Lung microvascular endothelial cell (primary cell): ENCODE data around the gene GFOD1. TPM values are rescaled to one million over a fixed set of nuclear protein-coding genes. Genes with fewer than 3 reads are reported as not detected.
"Not testable (repeated sequence)": the region's sequence is repeated elsewhere in the genome, so short reads cannot be mapped to it uniquely, and the experiment has no call there.

Experiments
- DNase-seq, 2 donors: peaks; one replicate each; pipeline versions ENCODE4 v3.0.0 to v3.0.0-alpha.2; 2010; ENCODE audit warnings: low read depth in 2 of 2
- total RNA-seq: library from RNA; depleted of rRNA; stranded (reverse); fragments of >200 nt; gene quantifications from 2 replicates; pipeline ENCODE4 v1.2.1, GENCODE V29; 2014

Gene GFOD1
- total RNA-seq, 1 donor from 2014 or later, result 14.1 TPM

DNA sequence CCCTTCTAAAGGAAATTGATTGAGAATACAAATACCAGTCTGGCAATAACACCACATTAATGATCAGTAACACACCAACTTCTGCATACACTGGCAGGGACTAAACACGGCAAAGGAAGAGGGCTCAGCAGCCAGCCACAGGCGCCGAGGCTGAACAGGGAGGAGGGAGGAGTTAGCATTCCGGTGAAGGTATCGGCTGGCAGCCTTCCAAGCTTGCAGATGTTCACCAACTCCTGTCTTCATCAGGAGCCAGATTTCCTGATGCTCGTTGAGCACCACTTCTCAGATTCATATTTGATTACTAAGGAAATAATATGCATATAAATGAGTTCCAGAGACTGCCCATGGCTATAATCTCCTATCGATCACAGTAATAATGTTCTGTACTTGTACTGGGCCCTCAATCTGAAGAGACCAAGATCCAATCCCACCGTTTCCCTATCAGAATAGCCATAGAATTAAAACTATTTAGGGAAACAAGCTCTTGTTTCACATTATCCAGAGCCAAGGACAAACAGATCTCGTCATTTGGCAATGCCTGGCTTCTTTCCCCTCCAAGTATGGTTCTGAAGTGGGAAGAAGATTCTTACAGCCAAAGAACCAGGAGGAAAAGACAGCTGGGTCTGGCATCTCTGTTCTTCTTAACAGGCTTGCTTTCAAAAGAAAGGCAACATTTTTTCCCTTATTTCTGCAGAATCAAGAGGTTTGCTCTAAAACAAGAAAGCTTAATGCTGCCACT is 42.2 kb downstream of the GFOD1 start:
- peak; percentile 48 to 77 for DNase-seq

DNA sequence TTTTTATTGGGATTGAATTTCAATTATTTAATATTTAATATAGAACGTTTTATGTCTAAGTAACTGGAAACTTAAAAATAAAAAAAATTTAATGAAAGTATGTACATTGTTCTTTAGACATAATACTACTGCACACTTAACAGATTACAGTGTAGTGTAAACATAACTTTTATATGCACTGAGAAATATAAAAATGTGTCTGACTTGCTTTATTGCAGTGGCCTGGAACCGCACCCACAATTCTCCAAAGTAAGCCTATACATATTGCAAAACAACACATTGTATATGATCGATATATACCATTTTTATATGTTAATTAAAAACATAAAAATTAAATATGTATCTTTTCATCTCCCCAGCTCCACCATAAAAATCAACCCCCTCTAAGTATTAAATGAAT is 42.8 kb downstream of the GFOD1 start:
- DNase-seq, result no peak

DNA sequence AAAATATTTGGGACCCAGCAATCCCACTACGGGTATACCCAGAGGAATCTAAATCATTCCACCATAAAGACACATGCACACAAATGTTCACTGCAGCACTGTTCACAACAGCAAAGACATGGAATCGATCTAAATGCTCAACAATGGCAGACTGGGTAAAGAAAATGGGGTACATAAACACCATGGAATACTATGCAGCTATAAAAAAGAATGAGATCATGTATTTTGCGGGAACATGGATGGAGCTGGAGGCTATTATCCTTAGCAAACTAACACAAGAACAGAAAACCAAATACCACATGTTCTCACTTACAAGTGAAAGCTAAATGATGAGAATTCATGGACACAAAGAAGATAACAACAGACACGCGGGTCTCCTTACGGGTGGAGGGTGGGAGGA is 43.4 kb downstream of the GFOD1 start:
- not testable (repeated sequence) for DNase-seq

DNA sequence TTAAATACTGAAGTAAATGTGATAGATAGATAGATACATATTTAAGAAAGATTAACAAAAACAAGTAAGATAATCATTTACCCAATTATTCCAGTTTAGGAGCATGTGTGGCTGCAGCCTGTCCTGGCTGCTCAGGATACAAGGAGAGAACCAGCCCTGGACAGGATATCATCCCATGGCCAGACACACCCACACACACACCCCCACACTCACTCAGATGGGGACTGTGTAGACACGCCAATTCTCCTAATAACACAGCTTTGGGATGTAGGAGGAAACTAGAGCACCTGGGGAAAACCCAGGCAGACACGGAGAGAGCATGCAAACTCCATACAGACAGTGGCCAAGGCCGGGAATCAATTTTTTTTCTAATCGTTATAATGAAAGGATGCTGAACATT is 45.6 kb downstream of the GFOD1 start:
- no peak for DNase-seq

DNA sequence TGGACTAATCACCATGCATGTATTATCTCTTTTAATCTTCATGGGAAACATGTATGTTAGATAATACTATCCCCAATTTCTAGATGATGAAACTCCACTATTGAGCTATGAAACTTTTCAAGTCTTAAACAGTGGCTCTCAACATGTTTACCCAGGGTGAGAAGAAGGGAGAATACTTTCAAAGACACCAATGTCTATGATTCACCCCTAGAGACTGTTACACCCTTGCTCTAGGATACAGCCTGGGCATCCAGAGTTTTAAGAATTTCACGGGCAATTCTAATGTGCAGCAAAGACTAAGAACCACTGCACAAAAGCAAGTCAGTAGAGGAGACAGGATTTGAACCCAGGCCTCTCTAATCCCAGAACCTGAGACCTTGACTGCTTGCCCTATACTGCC is 47.8 kb downstream of the GFOD1 start:
- no peak for DNase-seq

DNA sequence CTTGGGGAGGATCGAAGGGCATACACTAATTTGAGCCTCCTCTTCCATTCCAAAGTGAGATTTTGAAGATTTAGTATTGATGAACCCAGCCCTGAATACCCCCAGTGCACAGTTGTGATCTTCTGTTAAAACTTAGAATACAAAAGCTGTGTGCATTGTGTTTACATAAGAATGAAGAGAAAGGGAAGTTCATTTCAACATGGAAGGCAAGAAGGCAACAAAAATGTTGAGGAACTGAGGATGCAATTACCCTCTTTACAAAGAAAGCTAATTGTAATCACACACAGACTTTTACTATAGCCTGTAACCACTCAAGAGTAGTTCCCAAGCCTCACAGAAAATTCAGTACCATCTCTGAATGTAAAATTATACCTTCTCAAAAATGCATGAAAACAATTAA is 49.3 kb downstream of the GFOD1 start:
- no peak for DNase-seq

DNA sequence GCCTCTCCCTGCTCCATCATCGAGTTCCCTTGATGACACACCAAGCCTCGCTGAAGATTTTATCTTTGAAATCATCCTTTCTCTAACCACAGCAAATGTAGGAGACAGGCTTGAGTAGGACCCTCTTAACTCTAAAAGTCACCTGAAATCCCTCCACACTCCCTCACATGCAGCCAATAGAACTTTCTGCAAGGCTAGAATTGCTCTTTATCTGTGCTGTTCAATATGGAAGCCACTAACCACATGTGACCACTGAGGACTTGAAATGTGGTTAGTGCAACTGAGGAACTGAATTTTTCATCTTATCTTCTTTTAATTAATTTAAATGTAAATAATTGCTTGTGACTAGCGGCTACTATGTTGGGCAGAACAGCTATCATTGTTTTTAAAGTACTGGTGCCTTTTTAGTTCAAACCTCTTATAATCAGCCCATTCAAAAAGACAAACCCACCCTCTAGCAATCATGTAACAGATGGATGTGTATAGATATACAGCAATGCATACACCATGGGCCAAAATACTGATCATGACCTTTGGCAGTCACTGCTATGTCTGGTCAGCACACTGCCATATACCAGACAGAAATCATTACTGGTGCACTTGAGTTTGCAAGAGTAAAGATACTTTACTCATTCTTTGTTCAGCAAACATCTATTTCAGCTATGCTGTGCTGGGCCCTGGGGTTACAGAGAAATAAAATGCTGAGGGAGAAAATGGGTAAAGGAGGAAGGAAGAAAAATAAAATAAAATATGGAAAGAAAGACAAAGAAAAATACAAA is 50.0 kb downstream of the GFOD1 start:
- no peak for DNase-seq

DNA sequence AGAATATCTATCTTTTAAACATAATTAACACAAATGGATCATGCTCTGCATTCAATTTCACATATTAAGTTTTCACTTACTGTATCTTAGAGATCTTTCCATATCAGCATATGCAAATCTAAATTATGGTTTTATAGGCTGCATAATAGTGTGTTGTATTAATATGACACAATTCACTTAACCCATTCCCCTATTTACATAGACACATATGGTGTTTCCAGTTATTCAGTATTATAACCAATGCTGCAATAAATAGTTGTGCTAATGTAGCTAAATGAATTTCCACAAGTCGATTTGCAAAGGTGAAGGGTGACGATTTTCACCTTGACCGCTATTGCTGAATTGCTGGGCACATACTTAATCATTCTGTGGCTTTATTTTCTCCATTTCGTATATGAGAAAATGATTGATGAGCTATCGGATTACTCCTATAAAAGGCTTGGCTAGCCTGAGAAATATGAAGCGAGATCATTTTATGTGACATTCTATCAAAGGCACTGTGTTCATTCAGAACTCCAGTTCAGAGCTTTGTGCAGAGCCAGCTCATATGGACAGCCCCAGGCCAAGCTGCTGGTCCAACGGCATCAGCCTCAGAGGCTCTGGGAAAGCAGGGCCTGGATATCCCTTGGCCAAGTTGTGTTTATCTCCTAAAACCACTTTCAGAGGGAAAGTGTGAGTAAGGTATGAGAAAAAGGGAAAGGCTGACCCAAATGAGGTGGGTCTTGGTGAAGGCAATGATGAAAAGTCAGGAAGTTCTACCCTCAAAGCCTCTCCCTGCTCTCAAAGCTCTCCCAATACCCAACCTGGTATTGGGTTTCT is 50.8 kb downstream of the GFOD1 start:
- no peak for DNase-seq

DNA sequence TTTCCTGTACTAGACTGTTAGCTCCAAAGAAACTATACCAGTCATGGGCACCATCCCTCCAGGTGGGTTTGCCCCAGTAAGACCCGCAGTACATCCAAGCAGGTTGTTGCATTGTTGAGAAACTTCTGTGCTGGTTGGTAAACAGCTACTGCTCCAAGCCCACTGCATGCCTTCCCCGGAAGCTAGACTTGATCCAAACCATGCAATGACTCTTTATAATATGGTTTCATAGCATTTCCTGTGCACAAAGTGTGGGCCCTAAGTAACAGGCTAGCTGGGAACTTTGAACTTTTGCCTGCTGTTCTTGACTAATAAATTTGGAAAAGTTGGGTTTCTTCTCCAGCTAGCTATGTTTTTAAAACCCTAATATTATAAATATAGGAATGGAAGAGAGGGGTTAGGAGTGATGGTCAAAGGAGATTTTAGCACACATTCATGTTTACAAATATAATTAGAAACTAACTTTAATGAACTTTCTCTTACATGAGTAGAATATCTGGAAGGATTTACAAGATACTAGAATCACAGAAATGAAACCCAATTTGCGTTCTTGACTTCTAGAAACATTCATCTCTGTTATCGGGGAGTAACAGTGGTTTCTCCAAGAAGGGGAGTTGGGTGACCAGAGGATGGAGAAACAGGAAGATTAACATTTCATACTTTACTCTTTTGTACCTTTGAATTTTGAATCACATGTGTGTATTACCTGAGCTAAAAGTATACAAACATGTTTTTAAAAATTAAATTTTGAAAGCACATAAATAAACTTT is 51.7 kb downstream of the GFOD1 start:
- no peak for DNase-seq

DNA sequence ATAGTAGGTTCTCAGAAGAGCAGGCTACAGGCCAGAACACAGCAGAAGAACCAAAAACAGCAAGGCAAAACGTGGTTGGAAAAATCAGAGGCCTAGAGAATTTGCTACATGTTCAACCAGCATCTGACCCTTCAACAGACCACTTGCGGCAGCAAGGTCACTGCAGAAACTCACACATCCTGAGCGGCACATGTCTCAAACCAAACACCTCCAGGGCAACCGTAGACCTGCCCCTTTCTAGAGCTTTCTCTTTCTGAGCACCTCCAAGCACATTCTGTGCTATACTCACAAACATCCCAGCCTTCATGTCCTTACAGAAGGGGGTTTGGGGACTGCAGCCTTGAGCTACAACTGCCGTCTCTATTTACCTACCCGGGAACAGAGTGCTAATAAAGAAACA is 52.6 kb downstream of the GFOD1 start:
- no peak for DNase-seq

DNA sequence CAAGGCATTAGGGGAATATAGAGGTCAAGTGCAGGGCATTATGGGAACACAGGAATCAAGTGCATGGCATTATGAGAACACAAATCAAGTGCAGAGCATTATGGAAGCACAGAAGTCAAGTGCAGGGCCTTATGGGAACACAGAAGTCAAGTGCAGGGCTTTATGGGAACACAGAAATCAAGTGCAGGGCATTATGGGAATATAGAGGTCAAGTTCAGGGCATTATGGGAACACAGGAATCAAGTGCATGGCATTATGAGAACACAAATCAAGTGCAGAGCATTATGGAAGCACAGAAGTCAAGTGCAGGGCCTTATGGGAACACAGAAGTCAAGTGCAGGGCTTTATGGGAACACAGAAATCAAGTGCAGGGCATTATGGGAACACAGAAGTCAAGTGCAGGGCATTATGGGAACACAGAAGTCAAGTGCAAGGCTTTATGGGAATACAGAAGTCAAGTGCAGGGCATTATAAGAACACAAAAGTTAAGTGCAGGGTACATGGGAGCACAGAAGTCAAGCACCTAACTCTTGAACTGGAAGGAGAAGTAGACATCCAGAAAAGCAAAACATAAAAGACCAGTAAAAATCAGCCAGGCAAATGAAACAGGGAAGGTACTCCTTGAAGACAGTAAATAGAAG is 53.1 kb downstream of the GFOD1 start:
- DNase-seq, result not testable (repeated sequence)

DNA sequence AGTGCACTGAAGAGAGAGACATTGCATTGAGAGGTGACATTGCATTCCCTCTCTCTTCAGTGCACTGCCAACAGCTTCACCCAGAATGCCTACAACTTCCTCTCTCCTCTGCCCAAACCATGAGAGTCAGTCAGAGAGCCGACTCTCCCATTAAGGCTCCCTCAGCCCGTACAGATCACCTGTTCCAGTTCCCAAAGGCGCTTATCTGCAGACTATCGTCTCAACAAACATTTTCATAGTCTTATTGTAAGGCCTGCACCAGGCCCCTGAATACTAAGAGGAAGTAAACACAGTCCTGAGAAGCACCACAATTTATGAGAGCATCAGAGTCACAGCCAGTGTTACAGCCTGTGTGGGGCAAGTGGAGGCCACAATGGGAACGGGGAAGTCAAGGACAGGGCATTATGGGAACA is 53.7 kb downstream of the GFOD1 start:
- DNase-seq, result no peak

DNA sequence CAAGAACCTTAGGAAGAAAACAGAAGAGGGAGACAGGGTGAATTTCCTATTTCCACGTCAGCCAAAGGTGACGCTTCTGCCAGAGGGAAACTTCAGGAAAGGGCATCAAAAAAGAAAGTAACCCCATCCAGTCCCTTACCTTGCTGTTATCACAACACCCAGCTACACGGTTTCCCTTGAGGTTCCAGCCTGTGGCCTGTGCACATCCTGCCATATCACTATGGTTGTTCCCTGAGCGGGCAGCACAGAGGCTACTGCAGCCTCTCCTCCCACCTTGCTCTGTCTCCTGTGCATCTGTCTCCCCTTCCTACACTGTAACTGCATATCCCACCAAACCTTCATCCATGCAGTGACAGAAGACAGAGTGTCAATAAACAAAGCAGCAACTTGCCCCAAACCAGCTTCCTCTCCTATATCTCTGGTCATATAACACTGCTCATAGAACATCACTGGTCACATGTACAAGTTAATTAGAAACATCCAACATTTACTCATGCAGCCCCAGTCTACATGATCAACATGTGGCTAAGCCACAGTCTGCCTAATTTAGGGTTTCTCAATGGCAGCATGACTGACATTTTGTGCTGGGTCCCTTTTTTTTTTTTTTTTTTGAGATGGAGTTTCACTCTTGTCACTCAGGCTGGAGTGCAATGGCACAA is 54.7 kb downstream of the GFOD1 start:
- no peak for DNase-seq

DNA sequence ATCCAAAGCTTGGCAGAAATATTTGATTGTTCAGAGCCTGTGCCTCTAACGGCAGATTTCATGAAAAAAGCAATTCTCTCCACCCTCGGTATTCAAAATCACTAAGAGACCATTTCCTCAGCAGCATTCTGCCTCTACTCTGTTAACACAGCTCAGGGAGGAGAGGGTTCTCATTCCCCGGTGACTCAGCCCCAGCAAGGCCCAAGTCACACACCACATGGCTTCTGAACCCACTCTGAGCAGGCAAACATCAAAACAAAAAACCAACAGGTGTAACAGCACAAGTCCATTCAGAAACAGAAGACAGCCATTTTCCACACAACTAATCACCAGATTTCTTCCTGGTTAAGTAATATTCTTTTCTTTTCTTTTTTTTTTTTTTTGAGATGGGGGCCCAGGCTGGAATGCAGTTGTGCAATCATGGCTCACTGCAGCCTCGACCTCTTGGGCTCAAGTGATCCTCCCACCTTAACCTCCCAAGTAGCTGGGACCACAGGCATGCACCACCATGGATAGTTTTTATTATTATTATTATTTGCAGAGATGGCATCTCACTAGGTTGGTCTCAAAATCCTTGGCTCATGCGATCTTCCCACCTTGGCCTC is 55.4 kb downstream of the GFOD1 start:
- peak in 1 of 2 donors; percentile 75 for DNase-seq

DNA sequence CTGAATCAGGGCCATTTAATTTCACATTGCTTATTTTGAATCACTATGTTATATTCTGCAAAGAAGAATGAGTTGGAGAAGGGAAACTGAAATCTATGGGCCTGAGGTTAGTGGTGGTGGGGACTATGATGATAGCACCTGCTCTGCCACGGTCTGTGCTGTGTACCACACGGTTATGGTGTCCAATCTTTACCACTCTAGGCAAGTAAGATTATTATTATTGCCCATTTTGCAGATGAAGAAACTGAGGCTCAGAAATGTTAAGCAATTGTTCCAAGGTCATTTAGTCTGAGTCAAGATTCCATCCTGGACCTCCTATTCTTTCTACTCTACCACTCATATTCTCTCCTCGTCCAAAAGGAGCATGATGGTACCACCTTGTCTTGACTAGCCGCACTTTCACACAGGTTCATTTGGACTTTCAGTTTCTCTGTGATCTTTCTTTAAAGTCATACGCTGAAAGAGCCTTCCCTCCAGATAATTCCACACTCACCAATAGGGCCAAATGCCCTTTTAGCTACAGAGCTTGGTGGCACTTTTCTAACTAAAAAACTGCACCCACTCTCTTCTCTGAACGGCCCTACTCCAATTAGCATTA is 56.2 kb downstream of the GFOD1 start:
- DNase-seq, result no peak

DNA sequence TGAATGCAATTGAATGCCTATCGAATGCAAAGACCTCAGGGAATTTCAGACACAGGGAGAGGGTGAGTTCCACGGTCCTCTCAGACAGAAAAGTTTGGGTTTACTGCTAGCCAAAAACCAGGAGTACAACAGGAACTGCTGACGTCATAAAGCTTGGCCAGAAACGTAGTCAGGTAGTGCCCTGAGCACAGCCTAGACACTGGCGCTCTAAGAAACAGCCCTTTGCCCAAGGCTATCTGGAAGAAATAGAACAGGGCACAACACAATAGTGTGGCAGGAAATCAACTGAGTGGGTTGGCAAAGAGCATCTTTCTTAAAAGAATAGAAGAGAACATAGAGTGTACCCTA is 58.0 kb downstream of the GFOD1 start:
- no peak for DNase-seq

DNA sequence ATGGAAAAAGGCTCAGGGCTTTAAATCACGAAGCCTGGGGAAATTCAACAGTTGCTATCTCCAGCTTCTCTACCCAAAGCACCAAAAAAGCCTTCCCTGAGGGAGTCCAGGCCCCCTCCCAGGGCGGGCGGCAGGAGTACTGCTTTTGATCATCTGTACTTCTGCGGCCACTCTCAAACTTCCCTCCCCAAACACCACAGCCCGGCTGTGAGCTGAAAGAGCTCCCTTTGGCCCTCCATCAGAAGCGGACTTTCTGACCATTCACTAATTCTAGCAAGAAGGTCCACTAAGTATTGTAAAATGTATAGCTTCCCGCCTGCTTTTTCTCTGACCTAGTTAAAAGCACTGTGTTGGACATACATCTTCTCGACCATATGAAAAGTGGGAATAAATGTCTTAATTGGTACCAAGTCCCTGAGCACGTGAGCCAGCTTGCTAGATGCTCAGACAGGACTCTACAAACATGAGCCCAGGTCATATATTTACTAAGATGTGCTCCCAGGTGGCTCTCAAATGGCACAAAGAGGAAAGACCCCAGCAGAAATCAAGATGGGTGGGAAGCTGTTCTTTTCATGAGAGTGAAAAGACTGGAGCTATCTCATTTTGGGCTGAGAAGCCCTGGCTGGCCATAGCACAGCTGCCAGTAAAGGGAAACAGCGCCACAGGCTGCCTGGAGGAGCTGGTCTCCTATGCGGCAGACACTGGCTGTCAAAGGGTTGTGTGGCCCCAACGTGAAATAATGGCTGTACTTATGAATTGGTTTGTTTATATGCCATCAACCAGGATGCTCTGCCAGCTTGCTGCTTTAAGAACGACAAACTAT is 58.6 kb downstream of the GFOD1 start:
- no peak for DNase-seq

DNA sequence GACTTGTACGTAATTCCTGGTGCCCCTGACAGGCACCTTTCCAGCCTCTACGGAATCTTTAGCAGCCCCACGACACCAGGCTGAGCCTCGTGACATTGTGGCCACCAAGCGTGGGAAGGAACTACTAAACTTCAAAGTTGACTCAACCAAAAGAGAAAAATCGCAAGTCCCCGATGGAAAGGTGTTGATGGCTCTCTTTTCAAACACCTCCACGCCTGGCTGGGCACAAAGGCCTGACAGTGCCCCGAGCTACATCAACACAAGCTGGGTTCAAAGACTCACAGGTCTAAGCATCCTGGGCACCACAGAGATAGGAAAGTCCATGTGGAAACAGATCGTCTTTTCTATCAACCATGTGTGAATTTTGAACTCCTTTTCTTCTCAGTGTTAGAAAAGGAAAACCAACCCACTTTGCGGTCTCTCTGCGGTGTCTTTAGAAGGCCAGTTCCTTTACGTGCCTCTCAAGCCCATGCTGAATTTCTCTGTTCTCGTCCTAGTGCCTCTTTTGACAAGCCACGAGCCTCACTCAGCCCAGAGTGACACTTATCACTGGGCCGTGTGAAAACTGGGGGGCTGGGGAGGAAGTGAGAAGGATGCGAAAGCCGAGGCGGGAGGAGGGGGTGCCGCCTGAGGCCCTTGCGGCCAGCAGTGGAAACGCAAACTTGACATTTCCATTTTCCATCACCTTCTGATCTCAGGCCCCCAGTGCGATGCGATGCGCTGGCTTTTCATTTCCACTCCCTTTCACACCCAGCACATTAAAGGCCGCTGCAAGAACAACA is 59.4 kb downstream of the GFOD1 start:
- DNase-seq, result peak; percentile 32 to 84
